Brain microvascular endothelial cell (primary cell): ENCODE measurements around the gene TPD52L2.

ENCODE experiments used
- DNase-seq: peaks from one replicate; pipeline ENCODE4 v3.0.0-alpha.2; 2020
- H3K27ac ChIP-seq: fragments of 250-450 bp; sonication (Bioruptor Pico); 2 replicates; pipeline ENCODE4 v1.5.1; 2020; ENCODE audit warnings: mild to moderate bottlenecking, moderate library complexity
- H3K27me3 ChIP-seq: fragments of 250-450 bp; sonication (Bioruptor Pico); replicated peaks from 2 replicates; pipeline ENCODE4 v1.5.1; 2020; ENCODE audit warnings: mild to moderate bottlenecking
- H3K36me3 ChIP-seq: fragments of 250-450 bp; sonication (Bioruptor Pico); replicated peaks from 2 replicates; pipeline ENCODE4 v1.5.1; 2020; ENCODE audit warnings: mild to moderate bottlenecking
- H3K4me3 ChIP-seq: 2 replicates; pipeline ENCODE4 v1.5.1; 2011; ENCODE audit warnings: low read depth, mild to moderate bottlenecking, control low read depth, low read length, moderate library complexity
- CTCF ChIP-seq: IDR thresholded peaks from 2 replicates; pipeline ENCODE4 v1.5.1; 2011; ENCODE audit warnings: low read depth, mild to moderate bottlenecking, moderate library complexity, low read length, control low read depth, inconsistent platforms; ENCODE audit errors: missing control alignments
- in situ Hi-C: cut with HindIII; loops from 2 replicates; pipeline ENCODE4 v1.10.0; 2017; ENCODE audit warnings: low sequenced_read_pairs, low pct_ligation_motif_present

Gene TPD52L2

GRCh38 chr20:63843222-63843621 lies 21.8 kb upstream of the TPD52L2 start:
- no peaks in the 10 kb centered on the region for H3K36me3 ChIP-seq
- in situ Hi-C loops, result no loop called here
- H3K27me3 ChIP-seq, result no peaks in the 10 kb centered on the region
- DNase-seq, result no peak
- H3K4me3 ChIP-seq, result no peak overlapping the region
- TF ChIP-seq CTCF, result no peak
- no peak overlapping the region for H3K27ac ChIP-seq

- in situ Hi-C loops, result no loop called here
- H3K27ac ChIP-seq, result no peak overlapping the region
- H3K4me3 ChIP-seq, result no peak overlapping the region
- H3K27me3 ChIP-seq, result no peaks in the 10 kb centered on the region
- no peak for DNase-seq
- H3K36me3 ChIP-seq, result no peaks in the 10 kb centered on the region
- no peak for TF ChIP-seq CTCF
Measured at GRCh38 chr20:63843778-63844177, 21.3 kb upstream of the TPD52L2 start.

GRCh38 chr20:63844511-63844991 lies 20.5 kb upstream of the TPD52L2 start:
- Histone ChIP-seq H3K36me3 (no peaks in the 10 kb centered on the region), H3K27me3 (no peaks in the 10 kb centered on the region), H3K4me3 (no peak overlapping the region), H3K27ac (no peak overlapping the region)
- no peak for DNase-seq
- in situ Hi-C loops, result no loop called here
- TF ChIP-seq CTCF, result no peak

- DNase-seq, result no peak
- in situ Hi-C loops, result no loop called here
- no peaks in the 10 kb centered on the region for H3K27me3 ChIP-seq
- peak overlapping the region; percentile 24 for H3K4me3 ChIP-seq
- H3K36me3 ChIP-seq, result no peaks in the 10 kb centered on the region
- TF ChIP-seq CTCF, result no peak
- H3K27ac ChIP-seq, result no peak overlapping the region
Measured at GRCh38 chr20:63846128-63846771, 18.8 kb upstream of the TPD52L2 start.

- Histone ChIP-seq H3K36me3 (no peaks in the 10 kb centered on the region), H3K4me3 (no peak overlapping the region), H3K27ac (no peak overlapping the region), H3K27me3 (no peaks in the 10 kb centered on the region)
- in situ Hi-C loops, result no loop called here
- DNase-seq, result no peak
- TF ChIP-seq CTCF, result no peak
Measured at GRCh38 chr20:63846888-63847236, 18.2 kb upstream of the TPD52L2 start.

GRCh38 chr20:63847237-63848002 lies 17.6 kb upstream of the TPD52L2 start:
- Histone ChIP-seq H3K27me3 (no peaks in the 10 kb centered on the region), H3K4me3 (no peak overlapping the region), H3K36me3 (no peaks in the 10 kb centered on the region), H3K27ac (no peak overlapping the region)
- no peak for TF ChIP-seq CTCF
- in situ Hi-C loops, result no loop called here
- DNase-seq, result no peak
